GM12801 (cell line): ENCODE results near the gene P2RY2.

Experiments used
- TF ChIP-seq, protein P1 (sequence below): IDR thresholded peaks from one replicate; pipeline ENCODE4 v1.5.1; 2011; ENCODE audit warnings: control low read depth; ENCODE audit not compliant: insufficient read length; ENCODE audit errors: extremely low read depth

Gene P2RY2

DNA sequence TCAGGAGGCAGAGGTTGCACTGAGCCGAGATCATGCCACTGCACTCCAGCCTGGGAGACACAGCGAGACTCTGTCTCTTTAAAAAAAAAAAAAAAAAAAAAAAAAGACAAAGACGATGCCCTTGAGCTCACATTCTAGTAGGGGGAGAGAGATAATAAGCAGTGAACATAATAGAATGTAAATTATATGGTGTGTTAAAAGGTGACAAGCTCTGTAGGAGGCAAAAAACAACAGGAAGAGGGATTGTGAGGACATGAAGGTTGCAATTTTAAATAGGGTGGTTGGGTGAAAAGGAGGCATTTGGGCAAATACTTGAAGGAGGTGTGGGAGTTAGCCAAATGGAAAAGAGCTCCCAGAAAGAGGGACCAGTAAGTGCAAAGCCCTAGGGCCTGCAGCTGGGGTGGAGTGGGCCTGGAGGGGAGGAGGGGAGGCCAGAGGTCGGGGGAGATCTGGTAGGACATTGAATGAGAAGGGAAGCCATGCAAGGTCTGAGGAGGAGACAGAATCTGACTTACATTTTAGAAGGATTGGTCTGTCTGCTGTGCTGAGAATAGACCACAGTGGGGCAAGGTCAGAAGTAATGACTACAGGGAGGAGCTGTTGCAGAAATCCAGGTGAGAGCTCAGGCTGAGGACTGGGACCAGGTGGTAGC is 26.6 kb downstream of the P2RY2 start:
- TF ChIP-seq, protein P1, sequence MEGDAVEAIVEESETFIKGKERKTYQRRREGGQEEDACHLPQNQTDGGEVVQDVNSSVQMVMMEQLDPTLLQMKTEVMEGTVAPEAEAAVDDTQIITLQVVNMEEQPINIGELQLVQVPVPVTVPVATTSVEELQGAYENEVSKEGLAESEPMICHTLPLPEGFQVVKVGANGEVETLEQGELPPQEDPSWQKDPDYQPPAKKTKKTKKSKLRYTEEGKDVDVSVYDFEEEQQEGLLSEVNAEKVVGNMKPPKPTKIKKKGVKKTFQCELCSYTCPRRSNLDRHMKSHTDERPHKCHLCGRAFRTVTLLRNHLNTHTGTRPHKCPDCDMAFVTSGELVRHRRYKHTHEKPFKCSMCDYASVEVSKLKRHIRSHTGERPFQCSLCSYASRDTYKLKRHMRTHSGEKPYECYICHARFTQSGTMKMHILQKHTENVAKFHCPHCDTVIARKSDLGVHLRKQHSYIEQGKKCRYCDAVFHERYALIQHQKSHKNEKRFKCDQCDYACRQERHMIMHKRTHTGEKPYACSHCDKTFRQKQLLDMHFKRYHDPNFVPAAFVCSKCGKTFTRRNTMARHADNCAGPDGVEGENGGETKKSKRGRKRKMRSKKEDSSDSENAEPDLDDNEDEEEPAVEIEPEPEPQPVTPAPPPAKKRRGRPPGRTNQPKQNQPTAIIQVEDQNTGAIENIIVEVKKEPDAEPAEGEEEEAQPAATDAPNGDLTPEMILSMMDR: no peak

DNA sequence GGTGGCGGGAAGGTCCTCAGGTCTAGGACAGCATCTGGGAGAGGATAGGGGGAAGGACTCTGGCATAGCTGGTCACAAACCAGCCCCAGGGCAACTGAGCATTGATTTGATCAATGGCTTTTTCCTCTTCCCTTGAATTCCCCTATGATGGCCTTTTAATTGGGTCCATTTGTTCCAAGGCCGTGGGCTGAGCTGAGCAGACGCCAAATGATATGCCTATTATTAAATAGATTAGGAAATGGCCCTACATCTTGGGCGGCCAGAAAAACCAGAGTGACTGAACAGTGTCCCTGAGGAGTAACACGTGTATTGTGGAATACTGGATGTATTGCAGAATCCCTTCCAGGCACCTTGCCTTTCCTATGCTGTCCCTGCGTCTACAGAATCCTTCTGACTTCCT is 27.4 kb downstream of the P2RY2 start:
- TF ChIP-seq, protein P1: no peak

DNA sequence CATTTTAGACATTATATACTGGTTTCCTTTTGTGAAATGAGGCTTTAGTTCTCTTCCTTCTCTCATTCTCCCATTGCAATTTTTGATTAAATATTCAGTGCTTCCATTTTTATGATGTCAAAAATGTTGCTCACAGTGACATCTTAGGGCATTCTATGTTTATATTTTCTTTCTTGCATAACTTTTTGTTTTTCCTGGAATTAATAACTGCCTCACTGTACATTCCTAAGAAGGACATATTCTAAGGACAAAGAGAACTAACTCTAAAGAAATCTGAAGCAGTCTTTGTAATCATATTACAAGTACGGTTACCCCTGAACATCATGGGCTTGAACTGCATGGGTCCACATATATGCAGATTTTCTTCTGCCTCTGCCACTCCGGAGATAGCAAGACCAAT is 28.2 kb downstream of the P2RY2 start:
- TF ChIP-seq, protein P1: no peak

DNA sequence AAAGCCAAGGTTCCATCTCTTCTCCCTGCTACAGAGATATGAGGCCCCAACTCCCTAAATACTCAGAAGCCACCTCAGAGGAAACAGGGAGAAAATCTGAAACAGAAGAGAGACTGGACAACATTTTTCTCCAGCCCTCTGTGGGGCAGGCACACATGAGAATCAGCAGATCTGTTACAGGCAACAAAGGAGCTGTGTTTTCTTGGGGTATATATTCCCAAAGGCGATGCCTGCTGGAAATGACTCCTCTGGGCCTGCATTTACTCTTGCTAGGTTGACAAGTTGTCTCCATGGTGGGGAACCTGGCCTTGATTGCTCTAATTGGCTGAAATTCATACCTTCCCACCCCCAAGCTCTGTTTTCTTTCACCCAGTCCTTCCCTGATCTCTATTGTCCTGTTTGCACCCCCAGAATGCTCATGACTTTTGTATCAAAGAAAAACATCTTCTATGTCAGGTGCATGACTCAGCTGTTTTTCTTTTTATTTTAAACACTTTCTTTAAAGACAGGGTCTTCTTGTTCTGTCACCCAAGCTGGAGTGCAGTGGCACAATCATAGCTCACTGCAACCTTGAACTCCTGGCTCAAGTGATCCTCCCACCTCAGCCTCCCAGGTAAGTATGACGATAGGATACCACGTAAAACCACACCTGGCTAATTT is 30.6 kb downstream of the P2RY2 start:
- TF ChIP-seq, protein P1: no peak

DNA sequence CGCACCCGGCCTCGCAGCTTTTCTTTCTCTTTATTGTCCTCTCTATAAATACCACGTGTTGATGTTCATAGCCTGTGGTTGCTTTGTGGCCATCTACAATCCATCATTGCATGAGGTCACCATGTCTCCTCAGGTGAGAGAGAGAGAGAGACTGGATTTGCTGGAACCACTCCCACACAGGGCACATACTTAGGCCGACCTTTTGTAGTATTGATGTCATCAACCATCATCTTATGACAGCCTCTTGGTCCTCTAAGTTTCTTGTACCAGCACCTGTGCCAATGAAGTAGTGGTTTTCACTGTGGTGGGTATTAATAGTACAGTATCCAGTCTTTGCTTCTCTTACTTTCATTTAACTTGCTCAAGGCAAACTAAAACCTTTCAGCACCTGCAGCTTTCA is 31.2 kb downstream of the P2RY2 start:
- TF ChIP-seq, protein P1: no peak

DNA sequence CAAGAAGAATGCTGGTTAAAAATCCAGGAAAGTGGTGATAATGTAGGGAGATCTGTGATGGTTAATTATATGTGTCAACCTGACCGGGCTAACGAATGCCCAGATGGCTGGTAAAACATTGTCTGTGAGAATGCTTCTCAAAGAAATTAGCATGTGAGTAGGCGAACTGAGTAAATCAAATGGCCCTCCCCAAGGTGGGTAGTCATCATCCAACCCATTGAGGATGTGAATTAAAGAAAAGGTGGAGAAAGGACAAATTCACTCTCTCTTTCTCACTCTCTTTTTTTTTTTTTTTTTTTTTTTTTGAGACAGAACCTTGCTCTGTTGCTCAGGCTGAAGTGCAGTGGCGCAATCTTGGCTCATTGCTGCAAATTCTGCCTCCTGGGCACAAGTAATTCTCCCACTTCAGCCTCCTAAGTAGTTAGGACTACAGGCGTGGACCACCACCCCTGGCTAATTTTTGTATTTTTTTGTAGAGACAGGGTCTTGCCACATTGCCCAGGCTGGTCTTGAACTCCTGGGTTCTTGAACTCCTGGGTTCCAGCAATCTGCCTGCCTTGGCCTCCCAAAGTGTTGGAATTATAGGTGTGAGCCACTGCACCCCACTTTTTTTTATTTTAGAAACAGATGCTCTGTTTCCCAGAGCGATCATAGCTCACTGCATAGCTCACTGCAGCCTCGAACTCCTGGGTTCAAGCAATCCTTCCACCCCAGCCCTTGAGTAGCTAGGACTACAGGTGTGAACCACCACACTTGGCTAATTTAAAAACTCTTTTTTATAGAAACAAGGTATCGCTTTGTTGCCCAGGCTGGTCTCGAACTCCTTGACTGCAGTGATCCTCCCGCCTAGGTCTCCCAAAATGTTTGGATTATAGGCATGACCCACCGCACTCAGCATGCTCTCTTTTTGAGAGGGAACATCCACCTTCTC is 32.0 kb downstream of the P2RY2 start:
- TF ChIP-seq, protein P1: no peak

DNA sequence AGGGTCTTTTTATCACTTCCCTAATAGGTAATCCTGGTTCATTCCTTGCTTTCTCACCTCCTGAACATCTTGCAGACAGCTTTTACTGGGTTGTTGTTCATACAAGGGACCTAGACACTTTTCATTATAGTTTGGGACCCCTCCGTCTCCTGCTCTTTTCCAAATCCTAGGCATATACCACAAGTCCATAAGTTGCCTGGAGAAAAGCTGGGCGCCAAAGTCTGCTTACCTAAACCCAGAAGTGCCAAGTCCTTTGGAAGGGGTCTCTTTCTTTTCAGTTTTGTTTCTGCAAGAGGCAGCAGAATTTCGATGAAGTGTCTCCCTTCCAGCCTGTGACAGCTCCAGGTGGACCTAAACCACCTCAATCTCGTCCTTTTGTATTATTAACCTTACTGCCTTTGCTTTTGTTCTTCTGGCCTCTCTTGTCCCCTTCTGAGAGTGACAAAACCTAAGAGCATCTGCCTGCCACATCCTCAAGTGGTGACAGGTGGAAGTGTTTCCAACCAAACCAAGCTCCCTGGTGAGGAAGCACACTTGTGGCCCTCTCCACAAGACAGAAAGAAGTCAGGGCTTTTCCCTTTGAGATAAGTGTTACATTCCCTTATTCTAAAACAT is 34.6 kb downstream of the P2RY2 start:
- TF ChIP-seq, protein P1: no peak
